Mononuclear cell (primary cell): ENCODE measurements around the gene SUGCT. TPM values are rescaled to one million over a fixed set of nuclear protein-coding genes. Genes with fewer than 3 reads are reported as not detected.
"Not testable (repeated sequence)": the region's sequence is repeated elsewhere in the genome, so short reads cannot be mapped to it uniquely, and the experiment has no call there.

Experiments used
- H3K27me3 ChIP-seq: 2 replicates; pipeline ENCODE4 v1.6.0; 2011; ENCODE audit warnings: low read length, control low read depth; ENCODE audit not compliant: insufficient read depth
- H3K4me1 ChIP-seq: 2 replicates; pipeline ENCODE4 v1.5.1; 2011; ENCODE audit warnings: mild to moderate bottlenecking, low read length, control low read depth; ENCODE audit not compliant: insufficient read depth
- H3K4me3 ChIP-seq: 2 replicates; pipeline ENCODE4 v1.5.1; 2011; ENCODE audit warnings: mild to moderate bottlenecking, low read length, moderate library complexity
- H3K9me3 ChIP-seq: 2 replicates; pipeline ENCODE4 v1.5.1; 2011; ENCODE audit warnings: low read depth, mild to moderate bottlenecking, control low read depth, low read length
- total RNA-seq: library from RNA; depleted of rRNA; stranded (reverse); fragments of >200 nt; gene quantifications from one replicate; pipeline ENCODE4 v1.2.3, GENCODE V29; 2012

Gene SUGCT
- total RNA-seq, 1 donor, result 1.9 TPM

- Histone ChIP-seq H3K9me3 (no peaks in the 10 kb centered on the region), H3K4me3 (no peak overlapping the region), H3K27me3 (no peaks in the 10 kb centered on the region), H3K4me1 (peaks cover 7% of the 10 kb centered on the region)
Measured at GRCh38 chr7:40584667-40585433, 450.0 kb downstream of the SUGCT start.

DNA sequence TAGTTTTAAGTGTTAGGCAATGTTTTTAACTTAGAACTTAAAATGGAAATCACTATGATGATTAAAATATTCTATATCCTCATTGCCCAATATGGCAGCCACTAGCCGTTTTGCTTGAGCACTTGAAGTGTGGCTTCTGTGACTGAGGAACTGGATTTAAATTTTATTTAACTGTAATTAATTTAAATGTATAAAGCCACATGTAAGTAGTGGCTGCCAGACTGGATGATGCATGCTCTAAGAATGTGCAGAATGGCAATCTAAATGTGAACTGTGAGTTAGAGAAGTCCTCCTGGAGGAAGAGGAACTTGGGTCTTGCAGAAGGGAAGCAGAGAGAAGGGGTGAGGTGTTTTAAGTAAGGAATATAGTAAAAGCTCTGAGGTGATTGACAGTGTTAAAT, 451.4 kb downstream of the SUGCT start:
- no peaks in the 10 kb centered on the region for H3K9me3 ChIP-seq
- no peaks in the 10 kb centered on the region for H3K27me3 ChIP-seq
- no peak overlapping the region for H3K4me3 ChIP-seq
- H3K4me1 ChIP-seq, result peaks cover 7% of the 10 kb centered on the region

- Histone ChIP-seq H3K27me3 (no peaks in the 10 kb centered on the region), H3K4me3 (no peak overlapping the region), H3K9me3 (no peaks in the 10 kb centered on the region), H3K4me1 (peaks cover 7% of the 10 kb centered on the region)
Measured at GRCh38 chr7:40587419-40587818, 452.6 kb downstream of the SUGCT start.

DNA sequence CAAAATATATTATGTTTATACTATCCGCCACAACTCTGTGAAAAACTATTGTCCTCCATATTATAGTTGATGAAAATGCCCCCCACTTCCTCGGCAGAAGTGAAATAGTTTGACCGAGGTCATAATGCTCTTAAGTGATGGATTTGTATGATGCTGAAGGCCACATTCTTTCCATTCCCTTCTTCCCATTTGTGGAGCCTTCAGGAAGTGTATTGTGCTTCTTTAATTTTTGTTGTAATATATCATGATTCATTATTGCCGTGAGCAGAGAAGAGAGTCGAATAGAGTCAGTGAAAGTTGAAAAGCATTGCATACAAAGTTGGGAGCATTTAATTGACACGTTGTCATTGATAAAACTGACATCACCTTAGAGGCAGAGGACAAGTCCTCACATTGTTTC, 460.3 kb downstream of the SUGCT start:
- Histone ChIP-seq H3K27me3 (no peaks in the 10 kb centered on the region), H3K4me3 (no peak overlapping the region), H3K4me1 (peaks cover 15% of the 10 kb centered on the region), H3K9me3 (no peaks in the 10 kb centered on the region)

DNA sequence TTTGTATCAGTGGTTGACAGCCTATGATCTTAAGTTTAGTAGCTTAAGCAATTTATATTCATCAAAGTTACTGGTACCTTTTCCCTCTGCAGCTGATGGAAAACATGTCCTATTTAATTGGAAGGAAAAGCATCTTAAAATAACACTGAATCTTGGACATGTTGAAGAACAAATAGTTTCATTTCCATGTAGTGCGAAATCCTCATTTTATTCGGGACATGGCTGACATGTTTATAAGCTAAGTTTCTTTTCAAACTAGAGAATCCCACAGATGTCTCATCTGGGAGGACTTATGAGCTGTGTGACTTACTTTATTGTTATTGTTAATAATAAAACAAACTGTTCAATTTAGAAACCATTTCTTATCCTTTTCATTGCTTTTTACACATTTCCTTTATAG, 461.0 kb downstream of the SUGCT start:
- Histone ChIP-seq H3K4me1 (peaks cover 18% of the 10 kb centered on the region), H3K9me3 (no peaks in the 10 kb centered on the region)

DNA sequence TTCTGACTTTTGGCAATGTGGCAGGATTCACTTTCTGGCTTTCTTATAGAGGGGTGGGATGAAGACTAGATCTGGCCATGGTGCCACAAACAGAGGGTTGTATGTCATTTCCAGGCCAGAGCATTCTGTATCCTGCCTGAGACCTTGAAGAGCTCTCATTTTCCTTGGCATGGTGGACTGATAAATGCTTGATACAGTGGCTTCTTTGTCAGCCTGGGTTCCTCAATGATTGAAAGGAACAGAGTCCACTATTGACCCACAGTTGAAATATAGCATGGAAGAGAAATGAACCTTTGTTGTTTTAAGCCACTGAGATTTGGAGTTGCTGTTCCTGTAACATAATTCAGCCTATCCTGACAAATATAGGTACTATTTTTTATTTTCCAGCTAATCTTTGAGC, 462.7 kb downstream of the SUGCT start:
- Histone ChIP-seq H3K27me3 (no peaks in the 10 kb centered on the region), H3K9me3 (no peaks in the 10 kb centered on the region), H3K4me3 (no peak overlapping the region), H3K4me1 (peaks cover 18% of the 10 kb centered on the region)

More for the DNA sequence above, 461.0 kb downstream of the SUGCT start:
- H3K4me3 ChIP-seq, result no peak overlapping the region
- H3K27me3 ChIP-seq, result no peaks in the 10 kb centered on the region

DNA sequence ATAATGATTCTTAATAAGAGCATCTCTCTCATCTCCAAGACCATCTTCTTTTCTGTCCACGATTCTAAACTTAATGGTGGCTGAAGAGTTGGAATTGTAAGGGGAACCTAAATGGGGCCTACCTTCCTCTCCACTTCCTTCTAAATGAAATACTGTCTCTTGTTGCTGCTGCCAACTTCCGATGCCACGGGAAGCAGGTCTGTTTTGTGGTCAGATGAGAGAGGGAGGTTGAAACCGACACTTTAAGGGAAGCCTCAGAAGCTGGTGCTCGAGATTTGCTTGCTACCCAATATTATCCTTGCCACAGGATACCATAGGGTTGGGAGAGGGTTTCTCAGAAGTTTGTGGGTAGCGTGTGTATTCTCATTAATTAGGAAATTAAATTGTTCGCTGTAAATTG, 464.1 kb downstream of the SUGCT start:
- Histone ChIP-seq H3K4me1 (peaks cover 18% of the 10 kb centered on the region), H3K9me3 (no peaks in the 10 kb centered on the region), H3K4me3 (no peak overlapping the region), H3K27me3 (no peaks in the 10 kb centered on the region)

DNA sequence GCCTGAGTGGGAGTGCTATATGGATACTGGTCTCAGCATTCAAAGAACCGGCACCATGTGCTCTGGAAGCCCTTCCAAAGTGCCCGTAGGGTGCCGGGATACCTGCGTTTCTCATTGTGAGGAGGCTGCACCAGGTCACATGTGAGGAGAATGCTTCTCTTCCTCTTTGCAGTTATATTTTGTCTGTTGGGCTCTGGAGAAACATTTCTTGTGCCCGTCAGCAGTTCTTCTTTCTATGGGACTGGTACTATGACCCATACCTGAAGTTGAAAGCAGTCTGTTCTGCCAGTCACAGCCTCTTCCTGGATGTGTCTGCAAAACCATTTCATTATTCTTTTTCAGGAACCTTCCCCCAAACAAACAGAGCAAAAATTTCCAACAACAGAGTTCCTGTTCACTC, 465.0 kb downstream of the SUGCT start:
- peaks cover 20% of the 10 kb centered on the region for H3K4me1 ChIP-seq
- H3K9me3 ChIP-seq, result no peaks in the 10 kb centered on the region
- H3K27me3 ChIP-seq, result no peaks in the 10 kb centered on the region
- no peak overlapping the region for H3K4me3 ChIP-seq

- H3K27me3 ChIP-seq, H3K4me3 ChIP-seq, H3K9me3 ChIP-seq: not testable (repeated sequence)
- H3K4me1 ChIP-seq, result peaks cover 21% of the 10 kb centered on the region
Measured at GRCh38 chr7:40602351-40602750, 467.5 kb downstream of the SUGCT start.

DNA sequence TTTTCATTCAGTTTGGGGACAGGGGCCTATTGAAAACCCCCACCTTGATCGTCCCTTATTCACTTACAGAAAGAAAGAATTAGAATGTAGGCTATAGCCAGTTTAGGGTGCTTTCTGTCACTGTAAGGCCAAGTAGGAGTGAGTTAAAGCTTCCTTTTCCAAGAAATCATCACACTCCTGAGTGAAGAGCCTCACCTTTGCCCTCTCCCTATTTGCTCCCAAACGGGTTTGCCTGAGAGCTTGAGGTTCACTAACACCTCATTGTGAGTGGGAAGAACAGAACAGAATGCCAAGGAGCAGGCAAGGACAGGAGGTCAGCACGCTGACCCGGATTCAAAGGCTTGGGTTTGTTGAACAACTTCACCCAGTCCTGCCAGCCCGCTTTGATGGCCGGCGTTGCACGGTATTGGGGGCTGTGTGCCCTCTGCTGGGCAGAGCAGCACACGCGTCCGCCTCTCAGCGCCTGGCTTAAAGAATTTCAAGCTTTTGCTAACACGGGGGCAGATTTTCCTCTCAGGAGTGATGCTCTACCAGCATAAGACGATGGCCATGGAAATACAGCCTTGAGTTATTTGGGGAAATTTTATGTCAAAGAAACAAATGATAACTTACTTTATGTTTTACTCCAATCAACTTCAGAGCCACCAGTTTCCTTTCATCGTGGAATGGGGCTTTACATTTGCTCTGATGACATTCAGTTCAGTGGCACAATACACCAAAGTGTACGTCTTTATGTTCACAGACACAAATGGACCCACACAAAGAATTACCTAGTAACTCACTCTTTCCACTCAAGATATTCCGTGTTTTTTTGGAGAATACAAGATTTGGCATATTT, 470.0 kb downstream of the SUGCT start:
- no peaks in the 10 kb centered on the region for H3K9me3 ChIP-seq
- no peak overlapping the region for H3K4me3 ChIP-seq
- H3K27me3 ChIP-seq, result no peaks in the 10 kb centered on the region
- peaks cover 9% of the 10 kb centered on the region for H3K4me1 ChIP-seq

- Histone ChIP-seq H3K9me3 (no peaks in the 10 kb centered on the region), H3K4me1 (peaks cover 3% of the 10 kb centered on the region), H3K4me3 (no peak overlapping the region), H3K27me3 (no peaks in the 10 kb centered on the region)
Measured at GRCh38 chr7:40608321-40609075, 473.7 kb downstream of the SUGCT start.

DNA sequence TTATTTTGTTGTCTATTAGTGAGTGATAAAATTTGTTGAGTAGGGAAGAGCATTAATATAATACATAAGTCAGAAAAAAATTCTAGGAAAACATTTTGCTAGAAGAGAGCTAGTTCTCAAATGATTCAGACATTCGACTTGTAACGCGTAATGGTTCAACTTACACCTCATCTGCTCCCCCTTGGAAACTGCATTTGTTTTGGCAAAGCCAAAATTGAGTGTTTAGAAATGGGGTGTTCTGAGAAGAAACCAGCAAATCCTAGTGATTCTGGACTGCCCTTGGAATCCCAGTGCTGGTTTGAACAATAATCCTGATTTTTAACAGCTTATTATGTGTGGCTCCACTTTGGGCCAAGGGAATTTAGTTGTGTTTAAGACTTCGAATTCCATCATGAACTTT, 475.7 kb downstream of the SUGCT start:
- Histone ChIP-seq H3K9me3 (no peaks in the 10 kb centered on the region), H3K4me1 (no peaks in the 10 kb centered on the region), H3K4me3 (no peak overlapping the region), H3K27me3 (no peaks in the 10 kb centered on the region)

DNA sequence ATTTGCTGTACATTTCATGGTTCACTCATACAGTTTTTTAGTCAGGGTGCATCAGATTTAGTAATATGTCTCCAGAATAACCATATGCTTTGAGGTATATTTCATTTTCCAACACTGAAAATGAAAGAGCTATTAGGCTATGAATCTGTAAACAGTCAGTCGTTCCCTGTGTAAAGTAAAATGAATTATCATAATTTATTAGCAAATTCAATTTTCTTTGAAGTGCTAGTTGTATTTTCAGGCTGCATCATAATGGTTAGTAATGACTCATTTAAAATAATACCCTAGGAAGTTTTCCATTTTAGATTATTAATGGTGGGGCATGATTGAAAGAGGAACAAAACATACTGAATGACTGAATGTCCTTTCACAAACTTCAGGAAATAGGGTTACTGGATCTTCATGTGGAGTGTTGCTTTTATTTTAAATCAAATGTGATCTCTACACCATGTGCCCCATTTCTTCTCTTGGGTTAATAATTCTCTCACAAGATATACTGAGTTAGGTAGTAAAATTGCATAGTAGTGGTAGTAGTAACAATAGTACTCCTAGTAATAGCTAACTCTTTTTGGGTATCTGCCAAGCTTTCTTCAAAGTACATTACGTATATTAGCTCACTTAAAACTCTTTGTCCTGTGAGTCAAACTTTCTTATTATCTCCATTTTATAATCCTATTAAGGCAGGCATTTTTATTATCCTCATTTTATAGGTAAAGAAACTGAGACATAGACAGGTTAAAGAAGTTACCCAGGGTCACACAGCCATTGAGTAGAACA, 476.5 kb downstream of the SUGCT start:
- Histone ChIP-seq H3K9me3 (no peaks in the 10 kb centered on the region), H3K4me3 (no peak overlapping the region), H3K27me3 (no peaks in the 10 kb centered on the region), H3K4me1 (no peaks in the 10 kb centered on the region)

DNA sequence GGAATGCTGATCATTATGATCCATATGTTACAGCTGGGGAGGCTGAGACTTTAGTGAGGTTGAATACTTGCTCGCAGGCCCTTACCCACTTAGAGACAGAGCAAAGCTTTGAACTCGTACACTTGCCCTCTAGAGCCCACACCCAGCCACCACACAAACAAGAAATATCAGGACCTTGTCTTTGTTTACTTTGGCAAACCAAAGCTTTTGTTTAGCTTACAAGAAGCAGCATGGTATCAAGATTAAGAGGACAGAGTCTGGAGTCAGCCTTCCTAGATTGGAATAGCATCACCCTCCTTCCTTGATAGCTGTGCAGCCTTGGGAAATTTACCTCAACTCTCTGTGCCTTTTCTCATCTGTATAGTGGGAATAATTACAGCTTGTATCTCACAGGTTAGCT, 477.5 kb downstream of the SUGCT start:
- H3K9me3 ChIP-seq, result no peaks in the 10 kb centered on the region
- H3K27me3 ChIP-seq, result no peaks in the 10 kb centered on the region
- H3K4me1 ChIP-seq, result no peaks in the 10 kb centered on the region
- H3K4me3 ChIP-seq, result no peak overlapping the region
